Endothelial cell of umbilical vein (primary cell): ENCODE measurements around the gene ANKH. TPM values are rescaled to one million over a fixed set of nuclear protein-coding genes. Genes with fewer than 3 reads are reported as not detected.
A peak's percentile ranks its signal among the peaks of the same experiment; 100 is the strongest.

Experiments used
- BruUV-seq: library from RNA; stranded (reverse); fragments of 400-500 nt; replicated peaks from 2 replicates; lab custom pipeline; 2021; lab: Mats Ljungman, UMichigan
- CTCF ChIA-PET: fragments of 300-600, 350-600 bp; sonication (Branson Sonifier 250); formaldehyde crosslinking; loops from one replicate; lab custom pipeline; 2021; ENCODE audit warnings: antibody characterized with exemption, inconsistent platforms; lab: Charles Lee
- POLR2A ChIA-PET: fragments of 300-600, 350-600 bp; sonication (Branson Sonifier 250); formaldehyde crosslinking; loops from one replicate; lab custom pipeline; 2021; ENCODE audit warnings: antibody characterized with exemption, inconsistent platforms; lab: Charles Lee
- DNase-seq: peaks from one replicate; pipeline ENCODE4 v3.0.0-alpha.2; 2011; ENCODE audit warnings: low read depth, low spot score
- FAIRE-seq: peaks from 2 replicates; lab custom pipeline; 2011; peaks lifted over from hg19 to GRCh38; lab: Jason Lieb, UNC
- H2AFZ ChIP-seq: 2 replicates; pipeline ENCODE4 v1.6.0; 2012; ENCODE audit warnings: low read depth, low read length, control low read depth, inconsistent platforms
- H3K27ac ChIP-seq: 2 replicates; pipeline ENCODE4 v1.5.1; 2011; ENCODE audit warnings: low read depth, mild to moderate bottlenecking, control low read depth, low read length, moderate library complexity; ENCODE audit not compliant: insufficient read depth
- H3K27me3 ChIP-seq, 2 experiments: 2 replicates each; pipeline versions ENCODE4 v1.6.0 to v1.6.1; 2011; ENCODE audit warnings: low read length in 2 of 2, mixed read lengths in 1 of 2; ENCODE audit not compliant: control insufficient read depth in 2 of 2, insufficient read depth in 2 of 2
- H3K36me3 ChIP-seq, 2 experiments: 2 replicates in 1 of 2; 3 replicates in 1 of 2; pipeline ENCODE4 v1.5.1; 2011; ENCODE audit warnings: low read length in 2 of 2, mild to moderate bottlenecking in 1 of 2, moderate library complexity in 1 of 2; ENCODE audit not compliant: control insufficient read depth in 2 of 2, insufficient read depth in 2 of 2; ENCODE audit errors: extremely low read depth in 1 of 2
- H3K4me1 ChIP-seq: 3 replicates; pipeline ENCODE4 v1.5.1; 2011; ENCODE audit warnings: mild to moderate bottlenecking, low read length; ENCODE audit not compliant: control insufficient read depth, insufficient read depth; ENCODE audit errors: extremely low read depth
- H3K4me2 ChIP-seq: 2 replicates; pipeline ENCODE4 v1.6.1; 2011; ENCODE audit warnings: low read length, control low read depth, mixed read lengths; ENCODE audit not compliant: insufficient read depth
- H3K4me3 ChIP-seq, 3 experiments: fragments of 200-600 bp in 1 of 3; sonication (generic), shearing (Covaris generic) in 1 of 3; replicated peaks in 1 of 3; 2 replicates each; pipeline ENCODE4 v1.5.1; 2011 to 2016; ENCODE audit warnings: control low read depth in 3 of 3, low read length in 3 of 3, mild to moderate bottlenecking in 2 of 3, inconsistent platforms in 1 of 3, low read depth in 1 of 3, moderate library complexity in 1 of 3; ENCODE audit not compliant: insufficient read depth in 1 of 3
- H3K79me2 ChIP-seq: 2 replicates; pipeline ENCODE4 v1.6.0; 2012; ENCODE audit warnings: low read length, inconsistent platforms; ENCODE audit not compliant: control insufficient read depth, insufficient read depth
- H3K9ac ChIP-seq: replicated peaks from 2 replicates; pipeline ENCODE3; 2011; ENCODE audit warnings: low read length, control low read depth; ENCODE audit not compliant: insufficient read depth; ENCODE audit errors: extremely low read depth
- H3K9me1 ChIP-seq: replicated peaks from 3 replicates; pipeline ENCODE4 v1.6.0; 2011; ENCODE audit warnings: mild to moderate bottlenecking, low read length; ENCODE audit not compliant: control insufficient read depth, insufficient read depth; ENCODE audit errors: extremely low read depth
- H3K9me3 ChIP-seq: replicated peaks from 2 replicates; pipeline ENCODE4 v1.5.1; 2012; ENCODE audit warnings: low read length, inconsistent platforms; ENCODE audit not compliant: control insufficient read depth, insufficient read depth
- H4K20me1 ChIP-seq: replicated peaks from 2 replicates; pipeline ENCODE3; 2011; ENCODE audit warnings: mild to moderate bottlenecking, low read length; ENCODE audit not compliant: control insufficient read depth, insufficient read depth; ENCODE audit errors: extremely low read depth
- EZH2 ChIP-seq: IDR thresholded peaks from 2 replicates; pipeline ENCODE4 v1.6.1; 2012; ENCODE audit warnings: borderline replicate concordance, low read depth, mild to moderate bottlenecking, moderate library complexity, low read length, inconsistent platforms; ENCODE audit not compliant: severe bottlenecking
- FOS ChIP-seq: IDR thresholded peaks from 2 replicates; pipeline ENCODE4 v1.6.1; 2011; ENCODE audit warnings: mild to moderate bottlenecking, low read length, moderate library complexity, borderline replicate concordance; ENCODE audit not compliant: insufficient read depth
- GATA2 ChIP-seq: IDR thresholded peaks from 2 replicates; pipeline ENCODE4 v1.7.0; 2011; ENCODE audit warnings: low read depth, mild to moderate bottlenecking, moderate library complexity, mixed read lengths, low read length; ENCODE audit not compliant: insufficient read length, insufficient read depth
- JUN ChIP-seq: IDR thresholded peaks from 2 replicates; pipeline ENCODE4 v1.6.1; 2011; ENCODE audit warnings: borderline replicate concordance, low read depth; ENCODE audit not compliant: insufficient read length, insufficient read depth
- MYC ChIP-seq: IDR thresholded peaks from one replicate; pipeline ENCODE4 v1.6.1; 2011; ENCODE audit warnings: mild to moderate bottlenecking, low read depth, low read length
- POLR2A ChIP-seq: IDR thresholded peaks from 2 replicates; pipeline ENCODE4 v1.6.1; 2012; ENCODE audit warnings: low read depth, mild to moderate bottlenecking, control low read depth, low read length
- POLR2AphosphoS5 ChIP-seq: IDR thresholded peaks from 2 replicates; pipeline ENCODE4 v1.6.1; 2012; ENCODE audit warnings: low read depth, mild to moderate bottlenecking, control low read depth, low read length, moderate library complexity; ENCODE audit not compliant: insufficient read depth
- dilution Hi-C: fragments of 300-500 bp; cut with MboI; formaldehyde crosslinking; loops from one replicate; pipeline ENCODE4 v1.15.0; 2019; ENCODE audit warnings: low sequenced_read_pairs; ENCODE audit not compliant: extremely low pct_ligation_motif_present
- intact Hi-C: fragments of 100-400 bp; cut with micrococcal nuclease; formaldehyde crosslinking; loops from one replicate; pipeline ENCODE4 v1.10.0; 2022
- polyA plus RNA-seq, 4 experiments: library from polyadenylated mRNA; depleted of rRNA in 3 of 4; stranded (reverse) in 3 of 4; unstranded in 1 of 4; fragments of >200 nt; gene quantifications; 2 replicates each; pipeline versions ENCODE4 v1.2.1 to v1.2.3, GENCODE V29; 2011 to 2012; ENCODE audit warnings: missing spikeins in 1 of 4
- total RNA-seq: library from RNA; stranded (reverse); gene quantifications from 2 replicates; pipeline ENCODE4 v1.2.3, GENCODE V29; 2021
- TF ChIP-seq, protein P1 (sequence below), 2 donors: IDR thresholded peaks; 1 replicate in 1 of 2; 2 replicates in 1 of 2; pipeline ENCODE4 v1.5.1; 2011; ENCODE audit warnings: low read length in 2 of 2, mild to moderate bottlenecking in 2 of 2, moderate library complexity in 2 of 2, control low read depth in 1 of 2, inconsistent platforms in 1 of 2, low read depth in 1 of 2; ENCODE audit not compliant: insufficient read depth in 1 of 2; ENCODE audit errors: extremely low read depth in 1 of 2
- TF ChIP-seq, protein P2 (sequence below): IDR thresholded peaks from 2 replicates; pipeline ENCODE4 v1.6.1; 2011; ENCODE audit not compliant: insufficient read depth, insufficient read length

Gene ANKH
- total and polyA plus RNA-seq, 2 donors (not counting 3 experiments of a cell fraction or from before 2014, with no cell fraction given), result 12.7 to 31.4 TPM

DNA sequence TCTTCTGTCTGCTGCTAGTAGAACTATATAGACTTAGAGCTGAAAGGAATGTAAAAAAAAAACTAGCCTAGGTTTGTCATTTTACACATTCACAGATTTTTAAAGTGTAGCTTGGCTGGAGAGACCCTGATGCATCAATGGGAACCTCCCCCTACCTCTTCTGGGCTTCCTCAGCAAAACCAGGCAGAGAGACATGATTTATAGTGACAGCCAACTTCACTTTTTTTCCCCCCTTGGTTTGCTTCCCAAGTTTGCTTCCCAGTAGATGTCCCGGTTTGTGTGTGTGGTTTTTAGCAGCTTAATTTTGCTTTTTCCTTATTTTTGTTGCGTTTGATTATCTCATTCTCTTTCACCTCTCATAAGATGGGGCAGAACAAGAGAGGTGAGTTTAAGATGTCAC is 205.2 kb downstream of the ANKH start:
- TF ChIP-seq, protein P1, sequence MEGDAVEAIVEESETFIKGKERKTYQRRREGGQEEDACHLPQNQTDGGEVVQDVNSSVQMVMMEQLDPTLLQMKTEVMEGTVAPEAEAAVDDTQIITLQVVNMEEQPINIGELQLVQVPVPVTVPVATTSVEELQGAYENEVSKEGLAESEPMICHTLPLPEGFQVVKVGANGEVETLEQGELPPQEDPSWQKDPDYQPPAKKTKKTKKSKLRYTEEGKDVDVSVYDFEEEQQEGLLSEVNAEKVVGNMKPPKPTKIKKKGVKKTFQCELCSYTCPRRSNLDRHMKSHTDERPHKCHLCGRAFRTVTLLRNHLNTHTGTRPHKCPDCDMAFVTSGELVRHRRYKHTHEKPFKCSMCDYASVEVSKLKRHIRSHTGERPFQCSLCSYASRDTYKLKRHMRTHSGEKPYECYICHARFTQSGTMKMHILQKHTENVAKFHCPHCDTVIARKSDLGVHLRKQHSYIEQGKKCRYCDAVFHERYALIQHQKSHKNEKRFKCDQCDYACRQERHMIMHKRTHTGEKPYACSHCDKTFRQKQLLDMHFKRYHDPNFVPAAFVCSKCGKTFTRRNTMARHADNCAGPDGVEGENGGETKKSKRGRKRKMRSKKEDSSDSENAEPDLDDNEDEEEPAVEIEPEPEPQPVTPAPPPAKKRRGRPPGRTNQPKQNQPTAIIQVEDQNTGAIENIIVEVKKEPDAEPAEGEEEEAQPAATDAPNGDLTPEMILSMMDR (IDR thresholded peaks at IDR 0.05; ENCODE audit: extremely low read depth in 1 of 2, insufficient read depth in 1 of 2, low read depth in 1 of 2, low read length in 2 of 2), result no peak
- TF ChIP-seq POLR2A (no peak), JUN (no peak), FOS (no peak), GATA2 (no peak), EZH2 (no peak), MYC (no peak), POLR2AphosphoS5 (no peak)
- TF ChIP-seq, protein P2, sequence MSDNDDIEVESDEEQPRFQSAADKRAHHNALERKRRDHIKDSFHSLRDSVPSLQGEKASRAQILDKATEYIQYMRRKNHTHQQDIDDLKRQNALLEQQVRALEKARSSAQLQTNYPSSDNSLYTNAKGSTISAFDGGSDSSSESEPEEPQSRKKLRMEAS, result no peak
- H4K20me1 ChIP-seq, result peaks cover 3% of the 10 kb centered on the region

More for the DNA sequence above, 205.2 kb downstream of the ANKH start:
- Histone ChIP-seq H3K9ac (no peak overlapping the region), H3K9me3 (no peaks in the 10 kb centered on the region), H2AFZ (no peak overlapping the region), H3K4me3 (peak overlapping the region in 1 of 3 experiments; percentile 9), H3K27me3 (no peaks in the 10 kb centered on the region), H3K4me2 (peak overlapping the region; percentile 89), H3K27ac (no peak overlapping the region), H3K4me1 (peaks cover 20% of the 10 kb centered on the region), H3K79me2 (peaks cover 62% of the 10 kb centered on the region), H3K36me3 (peaks cover 0 to 3% of the 10 kb centered on the region in 2 experiments), H3K9me1 (no peaks in the 10 kb centered on the region)
- intact Hi-C loops (no loop called here), dilution Hi-C loops (no loop called here)
- ChIA-PET CTCF (interaction anchor here (1.4 to 3.0 kb wide), 2 partner anchors 13 to 19 kb away, joined by 4 to 13 read pairs; no protein-coding TSS in a partner anchor), POLR2A (no interaction called here)
- DNase-seq (no peak), FAIRE-seq (no peak)
- no TSS peak for BruUV-seq
